NT2/D1 (cell line): ENCODE measurements around the gene CD59.

Experiments
- YY1 ChIP-seq: IDR thresholded peaks from 2 replicates; pipeline ENCODE4 v1.6.1; 2011; ENCODE audit not compliant: insufficient read length, insufficient read depth
- ZNF274 ChIP-seq: IDR thresholded peaks from 2 replicates; pipeline ENCODE4 v1.6.1; 2011; ENCODE audit warnings: mild to moderate bottlenecking, low read depth, low read length

DNA sequence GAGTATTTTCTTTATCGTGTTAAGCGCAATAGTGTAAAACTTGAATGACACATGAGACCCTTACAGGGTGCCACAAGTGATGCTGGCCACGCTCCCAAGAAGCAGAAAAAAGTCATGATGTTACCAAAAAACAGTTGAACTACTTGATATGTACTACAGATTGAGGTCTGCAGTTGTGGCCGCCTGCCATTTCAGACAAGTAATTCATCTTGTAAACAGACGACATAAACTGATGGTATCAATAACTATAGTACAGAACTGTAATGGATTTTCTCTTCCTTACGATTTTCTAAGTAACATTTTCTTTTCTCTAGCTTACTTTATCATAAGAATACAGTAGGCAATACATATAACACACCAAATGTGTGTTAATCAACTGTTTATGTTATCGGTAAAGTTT lies 5.5 kb downstream of the CD59 start:
- no peak for TF ChIP-seq YY1
- no peak for TF ChIP-seq ZNF274
